Panc1 (cell line): ENCODE results near the gene HES6. TPM values are rescaled to one million over a fixed set of nuclear protein-coding genes. Genes with fewer than 3 reads are reported as not detected.

ENCODE experiments used
- ATAC-seq: fragments of 200-7000 bp; cut with Tn5 transposase; 2 replicates; pipeline ENCODE4 v1.9.1; 2020; ENCODE audit warnings: mild to moderate bottlenecking, moderate library complexity
- BruUV-seq: library from RNA; stranded (reverse); fragments of 400-500 nt; replicated peaks from 2 replicates; lab custom pipeline; 2021; lab: Mats Ljungman, UMichigan
- CTCF ChIA-PET: fragments of 300-600 bp; sonication (Branson Sonifier 250); formaldehyde crosslinking; loops from one replicate; lab custom pipeline; 2022; ENCODE audit warnings: antibody characterized with exemption; lab: Charles Lee
- POLR2A ChIA-PET: fragments of 300-600 bp; sonication (Branson Sonifier 250); formaldehyde crosslinking; loops from one replicate; lab custom pipeline; 2022; ENCODE audit warnings: antibody characterized with exemption; lab: Charles Lee
- DNase-seq: peaks from one replicate; pipeline ENCODE4 v3.0.0-alpha.2; 2010; ENCODE audit warnings: low read depth, low spot score
- H3K27ac ChIP-seq: 2 replicates; pipeline ENCODE4 v1.5.1; 2011; ENCODE audit warnings: mild to moderate bottlenecking, low read length, inconsistent platforms
- H3K27me3 ChIP-seq: fragments of 200-500 bp; sonication (Bioruptor generic); 2 replicates; pipeline ENCODE4 v1.6.0; 2014; ENCODE audit warnings: low read length, inconsistent platforms; ENCODE audit not compliant: control insufficient read depth, insufficient read depth
- H3K36me3 ChIP-seq: fragments of 200-500 bp; sonication (Bioruptor generic); 2 replicates; pipeline ENCODE4 v1.5.1; 2014; ENCODE audit warnings: inconsistent platforms, mild to moderate bottlenecking, low read length, moderate library complexity; ENCODE audit not compliant: control insufficient read depth, insufficient read depth
- H3K4me1 ChIP-seq: 2 replicates; pipeline ENCODE4 v1.5.1; 2011; ENCODE audit warnings: inconsistent platforms, mild to moderate bottlenecking, low read length, moderate library complexity; ENCODE audit not compliant: control insufficient read depth, insufficient read depth
- H3K4me3 ChIP-seq, 2 experiments: 2 replicates each; pipeline ENCODE4 v1.5.1; 2011 to 2012; ENCODE audit warnings: low read depth in 2 of 2, low read length in 2 of 2, mild to moderate bottlenecking in 2 of 2, inconsistent platforms in 1 of 2, moderate library complexity in 1 of 2
- H3K9me3 ChIP-seq: fragments of 200-500 bp; sonication (Bioruptor generic); 2 replicates; pipeline ENCODE4 v1.5.1; 2014; ENCODE audit warnings: low read depth, mild to moderate bottlenecking, inconsistent platforms, low read length, moderate library complexity; ENCODE audit not compliant: control insufficient read depth, insufficient read depth
- POLR2AphosphoS5 ChIP-seq: IDR thresholded peaks from 2 replicates; pipeline ENCODE4 v1.6.1; 2012; ENCODE audit warnings: mild to moderate bottlenecking, low read depth, low read length, moderate library complexity
- SIN3A ChIP-seq: IDR thresholded peaks from 2 replicates; pipeline ENCODE4 v1.6.1; 2012; ENCODE audit warnings: low read depth, mild to moderate bottlenecking, low read length, moderate library complexity, borderline replicate concordance; ENCODE audit not compliant: insufficient read depth
- TCF7L2 ChIP-seq: IDR thresholded peaks from 2 replicates; pipeline ENCODE4 v1.6.1; 2011; ENCODE audit warnings: mild to moderate bottlenecking, low read depth, low read length, inconsistent platforms
- in situ Hi-C: cut with HindIII; loops from 2 replicates; pipeline ENCODE4 v1.10.0; 2016; ENCODE audit warnings: low sequenced_read_pairs, low pct_unique_long_range_greater_than_20kb
- intact Hi-C: fragments of 100-400 bp; cut with micrococcal nuclease; formaldehyde crosslinking; loops from one replicate; pipeline ENCODE4 v1.10.0; 2022; ENCODE audit not compliant: unreplicated experiment
- total RNA-seq: library from RNA; stranded (reverse); gene quantifications from one replicate; pipeline ENCODE4 v1.2.1, GENCODE V29; 2021; ENCODE audit not compliant: unreplicated experiment
- TF ChIP-seq, protein P1 (sequence below): fragments of 450-650 bp; IDR thresholded peaks from 2 replicates; pipeline ENCODE4 v1.5.1; 2017; ENCODE audit warnings: mild to moderate bottlenecking
- TF ChIP-seq, protein P2 (sequence below), 2 experiments: IDR thresholded peaks; 2 replicates each; pipeline ENCODE4 v1.6.1; 2011 to 2012; ENCODE audit warnings: low read depth in 2 of 2, control low read depth in 1 of 2, low read length in 1 of 2, mild to moderate bottlenecking in 1 of 2, moderate library complexity in 1 of 2; ENCODE audit not compliant: insufficient read depth in 1 of 2

Gene HES6
- total RNA-seq, 1 experiment from 2014 or later, result 42.0 TPM

DNA sequence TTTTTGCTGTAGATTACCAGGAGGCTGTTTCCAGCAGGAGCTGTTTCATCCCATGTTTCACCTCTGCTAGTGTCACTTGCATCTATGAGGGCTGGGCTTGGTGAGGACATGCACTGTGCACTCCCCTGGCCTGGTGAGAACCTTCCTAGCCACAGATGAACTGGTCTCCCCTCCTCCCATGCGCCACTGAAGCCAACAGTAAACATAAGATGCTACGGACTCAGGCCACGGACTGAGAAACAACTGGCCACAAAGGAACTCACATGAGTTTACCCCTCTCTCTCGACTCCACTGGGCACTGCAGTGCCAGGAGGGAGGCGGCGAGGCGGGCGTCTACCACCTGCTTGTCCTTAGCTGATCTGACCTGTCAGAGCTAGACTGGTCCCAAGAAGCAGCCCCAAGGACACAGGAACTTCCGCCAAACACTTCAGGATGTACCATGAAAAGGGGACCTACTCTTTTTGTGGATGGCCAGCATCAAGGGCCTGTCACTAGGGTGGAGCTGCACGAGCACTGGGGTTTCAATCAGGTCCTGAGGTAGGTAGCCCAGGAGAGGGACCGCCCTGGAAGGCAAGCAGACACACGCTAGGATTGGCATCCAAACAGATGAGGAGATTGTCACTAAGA lies 22.8 kb upstream of the HES6 start:
- no TSS peak for BruUV-seq
- no peak for DNase-seq
- ChIA-PET POLR2A (no interaction called here), CTCF (interaction anchor here (0.6 to 1.7 kb wide), 6 partner anchors 9 to 1169 kb away, joined by 3 read pairs; no protein-coding TSS in a partner anchor)
- no peaks in the 10 kb centered on the region for H3K9me3 ChIP-seq
- intact Hi-C loops, result no loop called here
- H3K27ac ChIP-seq, result no peak overlapping the region
- no peak overlapping the region for H3K4me3 ChIP-seq
- H3K4me1 ChIP-seq, result 0 out of 2 replicates have a peak, but pooled peaks cover 3% of the 10 kb centered on the region
- no peak for ATAC-seq
- in situ Hi-C loops, result no loop called here
- no peaks in the 10 kb centered on the region for H3K27me3 ChIP-seq
- TF ChIP-seq, protein P1, sequence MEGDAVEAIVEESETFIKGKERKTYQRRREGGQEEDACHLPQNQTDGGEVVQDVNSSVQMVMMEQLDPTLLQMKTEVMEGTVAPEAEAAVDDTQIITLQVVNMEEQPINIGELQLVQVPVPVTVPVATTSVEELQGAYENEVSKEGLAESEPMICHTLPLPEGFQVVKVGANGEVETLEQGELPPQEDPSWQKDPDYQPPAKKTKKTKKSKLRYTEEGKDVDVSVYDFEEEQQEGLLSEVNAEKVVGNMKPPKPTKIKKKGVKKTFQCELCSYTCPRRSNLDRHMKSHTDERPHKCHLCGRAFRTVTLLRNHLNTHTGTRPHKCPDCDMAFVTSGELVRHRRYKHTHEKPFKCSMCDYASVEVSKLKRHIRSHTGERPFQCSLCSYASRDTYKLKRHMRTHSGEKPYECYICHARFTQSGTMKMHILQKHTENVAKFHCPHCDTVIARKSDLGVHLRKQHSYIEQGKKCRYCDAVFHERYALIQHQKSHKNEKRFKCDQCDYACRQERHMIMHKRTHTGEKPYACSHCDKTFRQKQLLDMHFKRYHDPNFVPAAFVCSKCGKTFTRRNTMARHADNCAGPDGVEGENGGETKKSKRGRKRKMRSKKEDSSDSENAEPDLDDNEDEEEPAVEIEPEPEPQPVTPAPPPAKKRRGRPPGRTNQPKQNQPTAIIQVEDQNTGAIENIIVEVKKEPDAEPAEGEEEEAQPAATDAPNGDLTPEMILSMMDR, result no peak
- TF ChIP-seq POLR2AphosphoS5, result no peak
- TF ChIP-seq TCF7L2, result no peak
- no peak for TF ChIP-seq SIN3A
- TF ChIP-seq, protein P2, sequence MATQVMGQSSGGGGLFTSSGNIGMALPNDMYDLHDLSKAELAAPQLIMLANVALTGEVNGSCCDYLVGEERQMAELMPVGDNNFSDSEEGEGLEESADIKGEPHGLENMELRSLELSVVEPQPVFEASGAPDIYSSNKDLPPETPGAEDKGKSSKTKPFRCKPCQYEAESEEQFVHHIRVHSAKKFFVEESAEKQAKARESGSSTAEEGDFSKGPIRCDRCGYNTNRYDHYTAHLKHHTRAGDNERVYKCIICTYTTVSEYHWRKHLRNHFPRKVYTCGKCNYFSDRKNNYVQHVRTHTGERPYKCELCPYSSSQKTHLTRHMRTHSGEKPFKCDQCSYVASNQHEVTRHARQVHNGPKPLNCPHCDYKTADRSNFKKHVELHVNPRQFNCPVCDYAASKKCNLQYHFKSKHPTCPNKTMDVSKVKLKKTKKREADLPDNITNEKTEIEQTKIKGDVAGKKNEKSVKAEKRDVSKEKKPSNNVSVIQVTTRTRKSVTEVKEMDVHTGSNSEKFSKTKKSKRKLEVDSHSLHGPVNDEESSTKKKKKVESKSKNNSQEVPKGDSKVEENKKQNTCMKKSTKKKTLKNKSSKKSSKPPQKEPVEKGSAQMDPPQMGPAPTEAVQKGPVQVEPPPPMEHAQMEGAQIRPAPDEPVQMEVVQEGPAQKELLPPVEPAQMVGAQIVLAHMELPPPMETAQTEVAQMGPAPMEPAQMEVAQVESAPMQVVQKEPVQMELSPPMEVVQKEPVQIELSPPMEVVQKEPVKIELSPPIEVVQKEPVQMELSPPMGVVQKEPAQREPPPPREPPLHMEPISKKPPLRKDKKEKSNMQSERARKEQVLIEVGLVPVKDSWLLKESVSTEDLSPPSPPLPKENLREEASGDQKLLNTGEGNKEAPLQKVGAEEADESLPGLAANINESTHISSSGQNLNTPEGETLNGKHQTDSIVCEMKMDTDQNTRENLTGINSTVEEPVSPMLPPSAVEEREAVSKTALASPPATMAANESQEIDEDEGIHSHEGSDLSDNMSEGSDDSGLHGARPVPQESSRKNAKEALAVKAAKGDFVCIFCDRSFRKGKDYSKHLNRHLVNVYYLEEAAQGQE (IDR thresholded peaks at IDR 0.05; ENCODE audit: insufficient read depth in 1 of 2, low read depth in 2 of 2, low read length in 1 of 2), result no peak
- H3K36me3 ChIP-seq, result no peaks in the 10 kb centered on the region

DNA sequence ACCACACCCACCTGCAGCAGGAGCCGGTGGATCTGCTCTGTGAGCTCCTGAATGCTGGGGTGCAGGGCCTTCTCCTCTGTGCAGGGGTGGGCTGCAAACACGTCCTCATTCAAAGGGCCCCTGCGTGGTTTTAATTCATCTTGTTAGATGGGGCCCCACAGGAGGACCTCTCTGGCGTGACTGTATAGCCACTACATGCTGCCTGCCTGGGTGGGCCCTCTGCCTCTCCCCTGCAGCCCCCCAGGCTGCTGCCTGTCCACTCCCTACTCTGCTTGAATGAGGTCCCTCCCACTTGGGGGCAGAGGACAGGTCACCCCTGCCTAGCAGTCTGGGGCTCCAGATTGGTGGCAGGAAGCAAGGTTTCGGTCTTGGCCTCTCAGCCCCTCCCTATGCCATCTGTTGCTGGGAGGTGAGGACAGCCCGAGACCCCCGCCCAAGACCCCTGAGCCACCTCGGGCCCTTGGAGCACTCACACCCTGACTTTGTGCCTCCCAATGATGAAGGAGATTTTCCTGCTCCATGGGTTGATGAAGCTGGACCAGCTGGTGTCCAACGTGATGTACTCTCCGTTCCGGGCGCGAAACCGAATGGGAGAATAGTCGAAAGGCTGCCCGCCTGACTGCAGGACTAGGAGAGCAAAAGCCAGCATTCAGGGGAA lies 22.0 kb upstream of the HES6 start:
- in situ Hi-C loops (no loop called here), intact Hi-C loops (no loop called here)
- Histone ChIP-seq H3K9me3 (no peaks in the 10 kb centered on the region), H3K4me3 (no peak overlapping the region), H3K27me3 (no peaks in the 10 kb centered on the region), H3K36me3 (no peaks in the 10 kb centered on the region), H3K27ac (no peak overlapping the region), H3K4me1 (0 out of 2 replicates have a peak, but pooled peaks cover 3% of the 10 kb centered on the region)
- TF ChIP-seq, protein P1, result no peak
- TF ChIP-seq, protein P2 (IDR thresholded peaks at IDR 0.05; ENCODE audit: insufficient read depth in 1 of 2, low read depth in 2 of 2, low read length in 1 of 2), result no peak
- no peak for TF ChIP-seq TCF7L2
- no peak for TF ChIP-seq SIN3A
- TF ChIP-seq POLR2AphosphoS5, result no peak
- CTCF ChIA-PET, result no interaction called here
- ATAC-seq, result no peak
- no peak for DNase-seq
- BruUV-seq, result no TSS peak
- POLR2A ChIA-PET, result no interaction called here
